Lung (tissue), 12 donors: ENCODE data around the gene LRRC30. TPM values are rescaled to one million over a fixed set of nuclear protein-coding genes. Genes with fewer than 3 reads are reported as not detected.
"Not testable (repeated sequence)": the region's sequence is repeated elsewhere in the genome, so short reads cannot be mapped to it uniquely, and the experiment has no call there.

Experiments used
- ATAC-seq: fragments of 200-7000 bp; cut with Tn5 transposase; one replicate; pipeline ENCODE4 v1.9.1; 2020; ENCODE audit warnings: moderate number of reproducible peaks; ENCODE audit not compliant: insufficient read depth, low FRiP score
- DNase-seq, 3 donors: peaks; one replicate each; pipeline ENCODE4 v3.0.0-alpha.2; 2013 to 2017
- H3K27ac ChIP-seq, 2 donors: one replicate each; pipeline ENCODE4 v1.5.1; 2013; ENCODE audit warnings: mild to moderate bottlenecking in 2 of 2, moderate library complexity in 2 of 2, control low read depth in 1 of 2, inconsistent platforms in 1 of 2, low read depth in 1 of 2, low read length in 1 of 2
- H3K27me3 ChIP-seq, 3 donors: one replicate each; pipeline ENCODE4 v1.5.1; 2013; ENCODE audit warnings: low read length in 2 of 3; ENCODE audit not compliant: control insufficient read depth in 3 of 3, insufficient read depth in 3 of 3
- H3K36me3 ChIP-seq, 4 donors: one replicate each; pipeline ENCODE4 v1.5.1; 2013; ENCODE audit warnings: low read length in 4 of 4, mild to moderate bottlenecking in 1 of 4, moderate library complexity in 1 of 4; ENCODE audit not compliant: control insufficient read depth in 4 of 4, insufficient read depth in 4 of 4
- H3K4me1 ChIP-seq, 5 donors: one replicate each; pipeline ENCODE4 v1.5.1; 2013; ENCODE audit warnings: low read length in 5 of 5, mild to moderate bottlenecking in 2 of 5, moderate library complexity in 1 of 5; ENCODE audit not compliant: control insufficient read depth in 5 of 5, insufficient read depth in 5 of 5
- H3K4me3 ChIP-seq: one replicate; pipeline ENCODE4 v1.5.1; 2013; ENCODE audit warnings: mild to moderate bottlenecking, control low read depth, moderate library complexity
- H3K9ac ChIP-seq, 2 donors: one replicate each; pipeline ENCODE4 v1.5.1; 2013; ENCODE audit warnings: low read length in 2 of 2, control low read depth in 1 of 2; ENCODE audit not compliant: insufficient read depth in 1 of 2
- H3K9me3 ChIP-seq, 4 donors: one replicate each; pipeline ENCODE4 v1.5.1; 2013; ENCODE audit warnings: low read length in 3 of 4, mild to moderate bottlenecking in 1 of 4, moderate library complexity in 1 of 4; ENCODE audit not compliant: control insufficient read depth in 4 of 4, insufficient read depth in 3 of 4
- WGBS, 2 donors: extraction: QIAGEN DNeasy Blood & Tissue Kit; methylation state at CpG; one replicate each; pipeline ENCODE4 v1.1.7; 2013; 5-methylcytosine and 5-hydroxymethylcytosine counted together
- polyA plus RNA-seq, 2 donors: library from polyadenylated mRNA; stranded (reverse); fragments of 200-250 nt; gene quantifications; one replicate each; pipeline ENCODE4 v1.2.1, GENCODE V29; 2013
- total RNA-seq, 2 donors: library from RNA; depleted of rRNA in 1 of 2; stranded (reverse); fragments of >200 nt in 1 of 2; gene quantifications; one replicate each; pipeline ENCODE4 v1.2.1, GENCODE V29; 2014 to 2021
- TF ChIP-seq, protein P1 (sequence below): IDR thresholded peaks from 2 replicates; pipeline ENCODE4 v1.5.1; 2012; ENCODE audit warnings: mild to moderate bottlenecking; ENCODE audit errors: control extremely low read depth, extremely low read depth
- donor health status: control.
- donor health status: control.
- donor health status: Bipolar disorder and iron deficiency.
- donor health status: healthy.
- donor health status: DM: yes; HTN: yes; CAD: no.

LRRC30 gene
- total and polyA plus RNA-seq, 4 donors, result not detected

DNA sequence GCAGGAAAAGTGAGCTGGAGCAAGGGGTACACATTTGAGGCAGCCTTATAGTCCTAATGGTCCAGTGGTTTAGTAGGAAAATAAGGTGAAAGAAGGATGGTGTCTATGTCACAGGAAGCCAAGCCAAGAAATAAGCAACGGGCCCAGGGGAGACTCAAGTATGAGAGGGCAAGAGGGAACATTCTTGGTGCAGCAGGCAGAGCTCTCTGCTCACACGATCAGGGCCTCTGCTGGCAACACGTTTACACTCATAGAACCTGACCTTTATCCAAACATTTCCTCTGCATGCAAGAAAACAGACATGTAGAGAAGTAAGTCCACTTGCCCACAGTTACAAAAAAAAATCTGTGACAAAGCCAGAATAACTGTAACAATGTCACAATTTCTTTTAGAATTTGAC lies 32.6 kb upstream of the LRRC30 start:
- H3K4me3 ChIP-seq, result no peak overlapping the region
- TF ChIP-seq, protein P1, sequence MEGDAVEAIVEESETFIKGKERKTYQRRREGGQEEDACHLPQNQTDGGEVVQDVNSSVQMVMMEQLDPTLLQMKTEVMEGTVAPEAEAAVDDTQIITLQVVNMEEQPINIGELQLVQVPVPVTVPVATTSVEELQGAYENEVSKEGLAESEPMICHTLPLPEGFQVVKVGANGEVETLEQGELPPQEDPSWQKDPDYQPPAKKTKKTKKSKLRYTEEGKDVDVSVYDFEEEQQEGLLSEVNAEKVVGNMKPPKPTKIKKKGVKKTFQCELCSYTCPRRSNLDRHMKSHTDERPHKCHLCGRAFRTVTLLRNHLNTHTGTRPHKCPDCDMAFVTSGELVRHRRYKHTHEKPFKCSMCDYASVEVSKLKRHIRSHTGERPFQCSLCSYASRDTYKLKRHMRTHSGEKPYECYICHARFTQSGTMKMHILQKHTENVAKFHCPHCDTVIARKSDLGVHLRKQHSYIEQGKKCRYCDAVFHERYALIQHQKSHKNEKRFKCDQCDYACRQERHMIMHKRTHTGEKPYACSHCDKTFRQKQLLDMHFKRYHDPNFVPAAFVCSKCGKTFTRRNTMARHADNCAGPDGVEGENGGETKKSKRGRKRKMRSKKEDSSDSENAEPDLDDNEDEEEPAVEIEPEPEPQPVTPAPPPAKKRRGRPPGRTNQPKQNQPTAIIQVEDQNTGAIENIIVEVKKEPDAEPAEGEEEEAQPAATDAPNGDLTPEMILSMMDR, result no peak
- H3K9ac ChIP-seq, result no peak overlapping the region
- peaks cover 0 to 7% (median 3%) of the 10 kb centered on the region in 5 donors for H3K4me1 ChIP-seq
- H3K36me3 ChIP-seq, result no peaks in the 10 kb centered on the region
- no peaks in the 10 kb centered on the region for H3K27me3 ChIP-seq
- H3K9me3 ChIP-seq, result no peaks in the 10 kb centered on the region
- DNase-seq (no peak), ATAC-seq (no peak)
- H3K27ac ChIP-seq, result peak overlapping the region in 1 of 2 donors; percentile 52
- 52 to 78% methylated on average over 3 of the region's 3 CpGs for WGBS, 2 donors

DNA sequence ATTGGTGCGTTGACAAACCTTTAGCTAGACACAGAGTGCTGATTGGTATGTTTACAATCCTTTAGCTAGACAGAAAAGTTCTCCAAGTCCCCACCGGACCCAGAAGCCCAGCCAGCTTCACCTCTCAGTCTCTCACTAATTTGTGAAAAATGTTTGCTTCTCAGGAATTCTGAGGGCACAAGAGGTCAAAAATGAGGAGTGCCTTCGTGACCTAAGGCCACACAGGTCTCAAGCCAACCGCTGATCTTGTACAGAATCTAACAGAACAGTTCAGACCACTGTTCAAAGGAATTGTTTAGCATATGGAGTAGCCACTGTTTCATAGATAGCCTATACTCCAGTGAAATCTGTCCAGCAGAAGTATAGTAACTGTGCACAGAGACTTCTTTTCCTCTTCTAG lies 29.8 kb upstream of the LRRC30 start:
- no peaks in the 10 kb centered on the region for H3K36me3 ChIP-seq
- H3K9me3 ChIP-seq, result no peaks in the 10 kb centered on the region
- WGBS, 2 donors, result 77 to 94% methylated on average over 4 of the region's 4 CpGs
- no peak overlapping the region for H3K27ac ChIP-seq
- no peak for DNase-seq
- no peak for ATAC-seq
- H3K27me3 ChIP-seq, result no peaks in the 10 kb centered on the region
- H3K4me3 ChIP-seq, result no peak overlapping the region
- TF ChIP-seq, protein P1, result no peak
- no peak overlapping the region for H3K9ac ChIP-seq
- peaks cover 0 to 26% (median 8%) of the 10 kb centered on the region in 5 donors for H3K4me1 ChIP-seq

DNA sequence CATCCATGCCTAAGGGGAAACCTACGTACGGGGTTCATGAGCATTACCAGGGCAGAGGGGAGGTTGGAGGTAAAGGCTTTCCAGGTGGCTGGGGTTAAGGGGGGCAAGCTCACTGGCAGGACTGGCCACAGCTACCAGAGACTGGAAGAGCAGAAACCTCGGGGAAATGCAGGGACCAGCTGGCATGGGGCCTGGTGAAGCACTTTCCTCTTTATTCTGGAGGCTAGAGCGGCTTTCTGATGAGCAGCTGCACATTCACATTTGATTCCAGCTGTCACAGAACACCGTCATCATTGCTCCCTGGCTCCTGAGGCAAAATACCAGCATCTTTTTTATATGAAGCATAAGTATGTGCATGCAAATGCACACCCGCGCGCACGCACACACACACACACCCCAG lies 28.7 kb upstream of the LRRC30 start:
- Histone ChIP-seq H3K4me3 (no peak overlapping the region), H3K27me3 (no peaks in the 10 kb centered on the region), H3K9me3 (no peaks in the 10 kb centered on the region), H3K4me1 (peaks cover 0 to 31% (median 15%) of the 10 kb centered on the region in 5 donors), H3K36me3 (no peaks in the 10 kb centered on the region), H3K9ac (no peak overlapping the region), H3K27ac (peak overlapping the region in 1 of 2 donors; percentile 48)
- DNase-seq (peak in 1 of 3 donors; percentile 19), ATAC-seq (no peak)
- 71 to 88% methylated on average over 9 of the region's 9 CpGs for WGBS, 2 donors
- TF ChIP-seq, protein P1, result no peak

DNA sequence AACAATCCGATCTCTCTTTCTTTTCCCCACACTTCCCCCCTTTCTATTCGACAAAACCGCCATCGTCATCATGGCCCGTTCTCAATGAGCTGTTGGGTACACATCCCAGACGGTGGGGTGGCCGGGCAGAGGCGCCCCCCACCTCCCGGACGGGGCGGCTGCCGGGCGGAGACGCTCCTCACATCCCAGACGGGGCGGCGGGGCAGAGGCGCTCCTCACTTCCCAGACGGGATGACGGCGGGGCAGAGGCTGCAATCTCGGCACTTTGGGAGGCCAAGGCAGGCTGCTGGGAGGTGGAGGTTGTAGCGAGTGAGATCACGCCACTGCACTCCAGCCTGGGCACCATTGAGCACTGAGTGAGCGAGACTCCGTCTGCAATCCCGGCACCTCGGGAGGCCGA lies 27.3 kb upstream of the LRRC30 start:
- not testable (repeated sequence) for H3K9me3 ChIP-seq, H3K4me3 ChIP-seq, H3K9ac ChIP-seq, H3K27ac ChIP-seq, DNase-seq, ATAC-seq, H3K36me3 ChIP-seq, H3K27me3 ChIP-seq
- H3K4me1 ChIP-seq, result peaks cover 0 to 33% (median 16%) of the 10 kb centered on the region in 5 donors
- 72 to 88% methylated on average over 25 to 28 of the region's 29 CpGs for WGBS, 2 donors
